Astrocyte (in vitro differentiated cells and primary cell): ENCODE results near the gene NUP214.

ENCODE experiments used
- EZH2 ChIP-seq: IDR thresholded peaks from 2 replicates; pipeline ENCODE4 v1.6.1; 2012; ENCODE audit warnings: mild to moderate bottlenecking, low read length, inconsistent platforms; ENCODE audit not compliant: insufficient read depth
- TF ChIP-seq, protein P1 (sequence below): IDR thresholded peaks from 2 replicates; pipeline ENCODE4 v1.5.1; 2011; ENCODE audit warnings: low read depth, mild to moderate bottlenecking, inconsistent platforms, low read length, moderate library complexity; ENCODE audit not compliant: insufficient read depth

GRCh38 chr9:131217331-131218031 is 92.1 kb downstream of the NUP214 start:
- TF ChIP-seq EZH2: no peak
- TF ChIP-seq, protein P1, sequence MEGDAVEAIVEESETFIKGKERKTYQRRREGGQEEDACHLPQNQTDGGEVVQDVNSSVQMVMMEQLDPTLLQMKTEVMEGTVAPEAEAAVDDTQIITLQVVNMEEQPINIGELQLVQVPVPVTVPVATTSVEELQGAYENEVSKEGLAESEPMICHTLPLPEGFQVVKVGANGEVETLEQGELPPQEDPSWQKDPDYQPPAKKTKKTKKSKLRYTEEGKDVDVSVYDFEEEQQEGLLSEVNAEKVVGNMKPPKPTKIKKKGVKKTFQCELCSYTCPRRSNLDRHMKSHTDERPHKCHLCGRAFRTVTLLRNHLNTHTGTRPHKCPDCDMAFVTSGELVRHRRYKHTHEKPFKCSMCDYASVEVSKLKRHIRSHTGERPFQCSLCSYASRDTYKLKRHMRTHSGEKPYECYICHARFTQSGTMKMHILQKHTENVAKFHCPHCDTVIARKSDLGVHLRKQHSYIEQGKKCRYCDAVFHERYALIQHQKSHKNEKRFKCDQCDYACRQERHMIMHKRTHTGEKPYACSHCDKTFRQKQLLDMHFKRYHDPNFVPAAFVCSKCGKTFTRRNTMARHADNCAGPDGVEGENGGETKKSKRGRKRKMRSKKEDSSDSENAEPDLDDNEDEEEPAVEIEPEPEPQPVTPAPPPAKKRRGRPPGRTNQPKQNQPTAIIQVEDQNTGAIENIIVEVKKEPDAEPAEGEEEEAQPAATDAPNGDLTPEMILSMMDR: no peak
